Measurements from ENCODE around the gene ARHGEF10L. TPM values are rescaled to one million over a fixed set of nuclear protein-coding genes. Genes with fewer than 3 reads are reported as not detected.

The ARHGEF10L gene
- total and polyA plus RNA-seq, 4 experiments from 2014 or later = 0.47 to 0.78 TPM; not detected in 2

GRCh38 chr1:17631410-17631809 lies 91.9 kb downstream of the ARHGEF10L start:
- Histone ChIP-seq H3K4me1 (ENCODE audit: insufficient read depth, low read length) (no peaks in the 10 kb centered on the region), H3K9me3 (ENCODE audit: control insufficient read depth in 1 of 2, low read length in 2 of 2) (no peaks in the 10 kb centered on the region), H3K4me3 (ENCODE audit: low read length in 2 of 2) (no peak overlapping the region), H3K36me3 (ENCODE audit: insufficient read depth, low read length) (no peaks in the 10 kb centered on the region), H3K27ac (ENCODE audit: low read depth, low read length) (no peak overlapping the region), H3K27me3 (ENCODE audit: insufficient read depth, low read length) (no peaks in the 10 kb centered on the region)
- Mint-ChIP-seq H3K27ac (no peak overlapping the region), H3K36me3 (no peaks in the 10 kb centered on the region), H3K4me1 (no peaks in the 10 kb centered on the region), H3K4me3 (no peak overlapping the region), H3K27me3 (no peaks in the 10 kb centered on the region), H3K9me3 (no peaks in the 10 kb centered on the region)
- ChIA-PET POLR2A (ENCODE audit: partially characterized antibody) (no interaction called here), CTCF (ENCODE audit: partially characterized antibody) (no interaction called here)
- DNase-seq = no peak
- intact Hi-C loops (cut with micrococcal nuclease) = no loop called here

- no peaks in the 10 kb centered on the region for H3K36me3 ChIP-seq (ENCODE audit: insufficient read depth, low read length)
- H3K4me3 Mint-ChIP-seq = no peak overlapping the region
Measured at GRCh38 chr1:17632106-17632505, 92.6 kb downstream of the ARHGEF10L start.

GRCh38 chr1:17632541-17633184 lies 93.2 kb downstream of the ARHGEF10L start:
- CTCF ChIA-PET (ENCODE audit: partially characterized antibody) = no interaction called here
- H3K27me3 Mint-ChIP-seq = no peaks in the 10 kb centered on the region
- no peaks in the 10 kb centered on the region for H3K36me3 ChIP-seq (ENCODE audit: insufficient read depth, low read length)
- no peak overlapping the region for H3K27ac ChIP-seq (ENCODE audit: low read depth, low read length)
- H3K36me3 Mint-ChIP-seq = no peaks in the 10 kb centered on the region
- H3K4me1 Mint-ChIP-seq = no peaks in the 10 kb centered on the region
- H3K4me3 ChIP-seq (ENCODE audit: low read length in 2 of 2) = no peak overlapping the region
- H3K4me3 Mint-ChIP-seq = no peak overlapping the region
- DNase-seq = no peak
- H3K9me3 Mint-ChIP-seq = no peaks in the 10 kb centered on the region
- H3K9me3 ChIP-seq (ENCODE audit: control insufficient read depth in 1 of 2, low read length in 2 of 2) = no peaks in the 10 kb centered on the region
- H3K27ac Mint-ChIP-seq = no peak overlapping the region
- intact Hi-C loops (cut with micrococcal nuclease) = no loop called here
- POLR2A ChIA-PET (ENCODE audit: partially characterized antibody) = no interaction called here
- no peaks in the 10 kb centered on the region for H3K27me3 ChIP-seq (ENCODE audit: insufficient read depth, low read length)
- H3K4me1 ChIP-seq (ENCODE audit: insufficient read depth, low read length) = no peaks in the 10 kb centered on the region

More at GRCh38 chr1:17632106-17632505, 92.6 kb downstream of the ARHGEF10L start:
- H3K27me3 Mint-ChIP-seq = no peaks in the 10 kb centered on the region
- H3K9me3 ChIP-seq (ENCODE audit: control insufficient read depth in 1 of 2, low read length in 2 of 2) = no peaks in the 10 kb centered on the region
- CTCF ChIA-PET (ENCODE audit: partially characterized antibody) = no interaction called here
- POLR2A ChIA-PET (ENCODE audit: partially characterized antibody) = no interaction called here
- DNase-seq = no peak
- intact Hi-C loops (cut with micrococcal nuclease) = no loop called here
- H3K36me3 Mint-ChIP-seq = no peaks in the 10 kb centered on the region
- no peak overlapping the region for H3K4me3 ChIP-seq (ENCODE audit: low read length in 2 of 2)
- no peaks in the 10 kb centered on the region for H3K4me1 Mint-ChIP-seq
- peak overlapping the region in 1 of 7 donors; percentile 29 for H3K27ac Mint-ChIP-seq
- H3K9me3 Mint-ChIP-seq = no peaks in the 10 kb centered on the region
- no peak overlapping the region for H3K27ac ChIP-seq (ENCODE audit: low read depth, low read length)
- H3K4me1 ChIP-seq (ENCODE audit: insufficient read depth, low read length) = no peaks in the 10 kb centered on the region
- H3K27me3 ChIP-seq (ENCODE audit: insufficient read depth, low read length) = no peaks in the 10 kb centered on the region

DNA sequence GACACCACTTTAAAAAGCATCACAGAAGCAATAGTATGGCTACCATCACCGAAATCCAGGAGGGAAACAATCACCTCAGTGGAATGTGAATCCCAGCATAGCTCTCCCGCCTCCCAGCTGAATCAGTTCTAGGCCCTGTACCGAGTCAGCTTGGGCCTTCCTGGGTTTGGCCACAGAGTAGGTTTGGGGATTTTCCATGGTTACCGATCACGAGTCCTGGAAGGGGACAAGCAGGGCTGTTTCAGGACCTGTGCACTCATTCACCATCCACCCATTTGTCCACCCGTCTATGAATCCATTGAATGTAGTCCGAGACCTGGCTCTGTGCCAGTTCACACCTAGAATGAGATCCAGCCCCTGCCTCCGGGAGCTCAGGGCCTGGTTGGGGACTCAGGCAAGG lies 94.2 kb downstream of the ARHGEF10L start:
- H3K27me3 ChIP-seq (ENCODE audit: insufficient read depth, low read length) = no peaks in the 10 kb centered on the region
- H3K4me3 ChIP-seq (ENCODE audit: low read length in 2 of 2) = no peak overlapping the region
- H3K27ac Mint-ChIP-seq = no peak overlapping the region
- H3K9me3 Mint-ChIP-seq = no peaks in the 10 kb centered on the region
- no peaks in the 10 kb centered on the region for H3K36me3 Mint-ChIP-seq
- no peaks in the 10 kb centered on the region for H3K27me3 Mint-ChIP-seq
- H3K27ac ChIP-seq (ENCODE audit: low read depth, low read length) = no peak overlapping the region
- H3K36me3 ChIP-seq (ENCODE audit: insufficient read depth, low read length) = no peaks in the 10 kb centered on the region
- H3K4me1 Mint-ChIP-seq = no peaks in the 10 kb centered on the region
- ChIA-PET CTCF (ENCODE audit: partially characterized antibody) (no interaction called here), POLR2A (ENCODE audit: partially characterized antibody) (no interaction called here)
- no peaks in the 10 kb centered on the region for H3K9me3 ChIP-seq (ENCODE audit: control insufficient read depth in 1 of 2, low read length in 2 of 2)
- H3K4me3 Mint-ChIP-seq = no peak overlapping the region
- no peak for DNase-seq
- no peaks in the 10 kb centered on the region for H3K4me1 ChIP-seq (ENCODE audit: insufficient read depth, low read length)
- intact Hi-C loops (cut with micrococcal nuclease) = no loop called here

DNA sequence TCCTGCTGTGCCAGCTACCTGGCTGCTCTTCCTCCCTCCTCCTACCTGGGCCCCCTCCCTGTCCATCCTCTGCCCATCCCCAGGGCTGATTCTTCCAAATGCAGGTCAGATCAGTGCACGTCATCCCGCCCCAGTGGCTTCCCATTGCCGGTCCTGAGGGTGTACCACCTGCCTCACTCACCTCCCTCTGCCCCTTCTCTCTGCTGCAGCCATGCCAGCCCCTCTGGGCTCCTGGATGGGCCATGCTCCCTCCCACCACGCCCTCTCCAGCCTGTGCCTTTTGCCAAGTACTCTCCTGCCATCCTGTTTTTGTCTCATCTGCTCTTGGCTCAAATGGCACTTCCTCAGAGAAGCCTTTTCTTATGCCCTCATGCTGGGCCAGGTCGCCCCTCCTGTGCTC lies 95.8 kb downstream of the ARHGEF10L start:
- no peak for DNase-seq
- ChIA-PET POLR2A (ENCODE audit: partially characterized antibody) (no interaction called here), CTCF (ENCODE audit: partially characterized antibody) (no interaction called here)
- H3K9me3 Mint-ChIP-seq = no peaks in the 10 kb centered on the region
- no peaks in the 10 kb centered on the region for H3K36me3 Mint-ChIP-seq
- no peaks in the 10 kb centered on the region for H3K27me3 Mint-ChIP-seq
- Histone ChIP-seq H3K27me3 (ENCODE audit: insufficient read depth, low read length) (no peaks in the 10 kb centered on the region), H3K9me3 (ENCODE audit: control insufficient read depth in 1 of 2, low read length in 2 of 2) (no peaks in the 10 kb centered on the region), H3K27ac (ENCODE audit: low read depth, low read length) (no peak overlapping the region), H3K4me3 (ENCODE audit: low read length in 2 of 2) (no peak overlapping the region), H3K4me1 (ENCODE audit: insufficient read depth, low read length) (no peaks in the 10 kb centered on the region), H3K36me3 (ENCODE audit: insufficient read depth, low read length) (no peaks in the 10 kb centered on the region)
- intact Hi-C loops (cut with micrococcal nuclease) = no loop called here
- peak overlapping the region in 1 of 7 donors; percentile 35 for H3K27ac Mint-ChIP-seq
- H3K4me1 Mint-ChIP-seq = no peaks in the 10 kb centered on the region
- H3K4me3 Mint-ChIP-seq = no peak overlapping the region

DNA sequence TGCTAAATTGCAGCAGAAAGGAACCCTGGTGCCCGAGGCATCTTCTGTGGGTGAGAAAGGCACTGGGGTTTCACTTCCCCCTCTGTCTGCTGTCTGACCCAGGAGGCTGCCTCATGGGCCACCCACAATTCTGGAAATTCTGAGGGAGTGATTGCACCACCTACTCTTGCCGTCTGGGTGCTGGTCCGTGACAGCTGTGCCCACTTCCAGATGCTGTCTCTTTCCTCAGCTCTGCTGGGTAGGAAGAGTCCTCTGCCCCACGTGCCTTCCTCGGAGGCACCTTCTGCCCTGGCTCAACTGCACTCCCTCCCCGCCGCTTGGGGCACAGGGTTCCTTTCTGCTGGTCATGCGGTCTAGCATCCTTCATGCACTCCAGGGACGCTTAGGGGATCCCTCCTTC lies 96.3 kb downstream of the ARHGEF10L start:
- Histone ChIP-seq H3K27ac (ENCODE audit: low read depth, low read length) (no peak overlapping the region), H3K4me3 (ENCODE audit: low read length in 2 of 2) (no peak overlapping the region), H3K27me3 (ENCODE audit: insufficient read depth, low read length) (no peaks in the 10 kb centered on the region), H3K4me1 (ENCODE audit: insufficient read depth, low read length) (no peaks in the 10 kb centered on the region), H3K36me3 (ENCODE audit: insufficient read depth, low read length) (no peaks in the 10 kb centered on the region), H3K9me3 (ENCODE audit: control insufficient read depth in 1 of 2, low read length in 2 of 2) (no peaks in the 10 kb centered on the region)
- Mint-ChIP-seq H3K36me3 (no peaks in the 10 kb centered on the region), H3K27me3 (peaks cover 1 to 4% of the 10 kb centered on the region in 2 donors), H3K27ac (no peak overlapping the region), H3K9me3 (no peaks in the 10 kb centered on the region), H3K4me1 (no peaks in the 10 kb centered on the region), H3K4me3 (no peak overlapping the region)
- ChIA-PET POLR2A (ENCODE audit: partially characterized antibody) (no interaction called here), CTCF (ENCODE audit: partially characterized antibody) (no interaction called here)
- DNase-seq = no peak
- intact Hi-C loops (cut with micrococcal nuclease) = no loop called here

DNA sequence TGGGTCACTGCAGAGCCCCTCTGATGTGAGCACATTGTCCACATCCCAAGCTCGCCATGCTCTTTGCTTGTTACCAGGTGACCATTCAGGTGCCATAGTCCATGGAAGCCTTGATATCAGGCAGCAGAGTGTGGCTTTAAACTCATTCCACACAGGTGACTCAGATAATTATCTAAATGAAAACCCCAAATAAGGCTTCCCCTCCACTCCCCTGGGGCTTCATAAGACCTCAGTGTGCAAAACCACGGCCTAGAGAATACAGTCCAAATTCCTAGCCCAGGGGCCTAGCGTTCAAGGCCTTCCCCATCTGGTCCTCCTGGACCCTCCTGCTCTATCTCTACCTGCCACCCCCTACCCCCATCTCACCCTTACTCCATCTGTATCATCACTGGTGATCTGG lies 97.1 kb downstream of the ARHGEF10L start:
- no peaks in the 10 kb centered on the region for H3K36me3 ChIP-seq (ENCODE audit: insufficient read depth, low read length)
- CTCF ChIA-PET (ENCODE audit: partially characterized antibody) = no interaction called here
- H3K4me1 Mint-ChIP-seq = no peaks in the 10 kb centered on the region
- no peak overlapping the region for H3K4me3 ChIP-seq (ENCODE audit: low read length in 2 of 2)
- POLR2A ChIA-PET (ENCODE audit: partially characterized antibody) = no interaction called here
- H3K27me3 ChIP-seq (ENCODE audit: insufficient read depth, low read length) = no peaks in the 10 kb centered on the region
- DNase-seq = no peak
- no peak overlapping the region for H3K27ac Mint-ChIP-seq
- intact Hi-C loops (cut with micrococcal nuclease) = no loop called here
- no peaks in the 10 kb centered on the region for H3K9me3 ChIP-seq (ENCODE audit: control insufficient read depth in 1 of 2, low read length in 2 of 2)
- H3K36me3 Mint-ChIP-seq = no peaks in the 10 kb centered on the region
- H3K9me3 Mint-ChIP-seq = no peaks in the 10 kb centered on the region
- H3K4me1 ChIP-seq (ENCODE audit: insufficient read depth, low read length) = no peaks in the 10 kb centered on the region
- H3K4me3 Mint-ChIP-seq = no peak overlapping the region
- no peak overlapping the region for H3K27ac ChIP-seq (ENCODE audit: low read depth, low read length)
- peaks cover 1 to 4% of the 10 kb centered on the region in 2 donors for H3K27me3 Mint-ChIP-seq

GRCh38 chr1:17637055-17637454 lies 97.6 kb downstream of the ARHGEF10L start:
- Histone ChIP-seq H3K36me3 (ENCODE audit: insufficient read depth, low read length) (no peaks in the 10 kb centered on the region), H3K27me3 (ENCODE audit: insufficient read depth, low read length) (no peaks in the 10 kb centered on the region), H3K9me3 (ENCODE audit: control insufficient read depth in 1 of 2, low read length in 2 of 2) (no peaks in the 10 kb centered on the region), H3K4me1 (ENCODE audit: insufficient read depth, low read length) (no peaks in the 10 kb centered on the region), H3K4me3 (ENCODE audit: low read length in 2 of 2) (no peak overlapping the region), H3K27ac (ENCODE audit: low read depth, low read length) (no peak overlapping the region)
- CTCF ChIA-PET (ENCODE audit: partially characterized antibody) = no interaction called here
- DNase-seq = no peak
- Mint-ChIP-seq H3K27ac (no peak overlapping the region), H3K9me3 (no peaks in the 10 kb centered on the region), H3K4me3 (no peak overlapping the region), H3K36me3 (no peaks in the 10 kb centered on the region), H3K4me1 (no peaks in the 10 kb centered on the region), H3K27me3 (peaks cover 4% of the 10 kb centered on the region in 2 donors)
- POLR2A ChIA-PET (ENCODE audit: partially characterized antibody) = no interaction called here
- intact Hi-C loops (cut with micrococcal nuclease) = no loop called here

All from CD4-positive, alpha-beta memory T cell (primary cell).